ENCODE results near the gene WDR37.

The WDR37 gene

GRCh38 chr10:1130995-1131790, 75.0 kb downstream of the WDR37 start:
- DNase-seq = no peak

GRCh38 chr10:1132584-1132983, 76.4 kb downstream of the WDR37 start:
- DNase-seq = no peak

GRCh38 chr10:1133495-1134045, 77.4 kb downstream of the WDR37 start:
- DNase-seq = no peak

GRCh38 chr10:1134156-1134555, 78.0 kb downstream of the WDR37 start:
- no peak for DNase-seq

- DNase-seq = no peak
Observed at GRCh38 chr10:1136268-1136667, 80.1 kb downstream of the WDR37 start.

- DNase-seq = no peak
Observed at GRCh38 chr10:1137499-1138163, 81.4 kb downstream of the WDR37 start.

GRCh38 chr10:1138529-1138928, 82.3 kb downstream of the WDR37 start:
- no peak for DNase-seq

- DNase-seq = no peak
Observed at GRCh38 chr10:1141261-1141660, 85.1 kb downstream of the WDR37 start.

- DNase-seq = no peak
Observed at GRCh38 chr10:1141701-1142100, 85.5 kb downstream of the WDR37 start.

GRCh38 chr10:1142596-1142995, 86.4 kb downstream of the WDR37 start:
- DNase-seq = no peak

GRCh38 chr10:1147810-1148209, 91.6 kb downstream of the WDR37 start:
- no peak for DNase-seq

GRCh38 chr10:1148855-1149605, 92.8 kb downstream of the WDR37 start:
- no peak for DNase-seq

- DNase-seq = peak; percentile 82
Observed at GRCh38 chr10:1149793-1150637, 93.8 kb downstream of the WDR37 start.

- DNase-seq = no peak
Observed at GRCh38 chr10:1150638-1150955, 94.4 kb downstream of the WDR37 start.

- no peak for DNase-seq
Observed at GRCh38 chr10:1151076-1152033, 95.2 kb downstream of the WDR37 start.

GRCh38 chr10:1152386-1153250, 96.4 kb downstream of the WDR37 start:
- no peak for DNase-seq

- no peak for DNase-seq
Observed at GRCh38 chr10:1153251-1153763, 97.1 kb downstream of the WDR37 start.

- DNase-seq = no peak
Observed at GRCh38 chr10:1153805-1154351, 97.7 kb downstream of the WDR37 start.

GRCh38 chr10:1154531-1155295, 98.5 kb downstream of the WDR37 start:
- no peak for DNase-seq
